Measurements from ENCODE around the gene SUCLG1.

Gene SUCLG1

GRCh38 chr2:84459018-84459943 lies at the start of gene SUCLG1:
Gene SUCLG1 (minus strand): TSS chr2:84459280. CDS start chr2:84459269, 11 bp downstream.
- H3K4me3 ChIP-seq (ENCODE audit: low read depth, low read length): peak within 1 kb of the TSS; percentile 93
- DNase-seq (ENCODE audit: low read depth, low spot score): no peak
- ChIA-PET POLR2A (interaction anchor here (0.8 kb wide), 1 partner anchor 34 kb away, joined by 3 read pairs; no protein-coding TSS in a partner anchor), CTCF (interaction anchor here (1.2 to 3.5 kb wide), 2 partner anchors 12 to 467 kb away, joined by 3 to 11 read pairs; no protein-coding TSS in a partner anchor)
- TF ChIP-seq CTCF (IDR thresholded peaks at IDR 0.05; ENCODE audit: insufficient read depth, low read length, missing control alignments): no peak

- no peak overlapping the region for H3K4me3 ChIP-seq (ENCODE audit: low read depth, low read length)
- no peak for TF ChIP-seq CTCF (IDR thresholded peaks at IDR 0.05; ENCODE audit: insufficient read depth, low read length, missing control alignments)
- ChIA-PET CTCF (interaction anchor here (0.9 to 2.2 kb wide), 9 partner anchors 12 to 432 kb away, joined by 3 to 12 read pairs (median 4); no protein-coding TSS in a partner anchor), POLR2A (no interaction called here)
- DNase-seq (ENCODE audit: low read depth, low spot score): no peak
Observed at GRCh38 chr2:84498150-84498799, 39.2 kb upstream of the SUCLG1 start.

GRCh38 chr2:84497285-84497684 lies 38.2 kb upstream of the SUCLG1 start:
- ChIA-PET POLR2A (no interaction called here), CTCF (interaction anchor here (0.7 to 2.2 kb wide), 11 partner anchors 11 to 523 kb away, joined by 3 to 12 read pairs (median 4); no protein-coding TSS in a partner anchor)
- TF ChIP-seq CTCF (IDR thresholded peaks at IDR 0.05; ENCODE audit: insufficient read depth, low read length, missing control alignments): no peak
- DNase-seq (ENCODE audit: low read depth, low spot score): no peak
- no peak overlapping the region for H3K4me3 ChIP-seq (ENCODE audit: low read depth, low read length)

GRCh38 chr2:84496386-84496785 lies 37.3 kb upstream of the SUCLG1 start:
- TF ChIP-seq CTCF (IDR thresholded peaks at IDR 0.05; ENCODE audit: insufficient read depth, low read length, missing control alignments): no peak
- no peak for DNase-seq (ENCODE audit: low read depth, low spot score)
- no peak overlapping the region for H3K4me3 ChIP-seq (ENCODE audit: low read depth, low read length)
- ChIA-PET POLR2A (no interaction called here), CTCF (interaction anchor here (1.4 to 1.9 kb wide), 2 partner anchors 134 to 362 kb away, joined by 5 to 8 read pairs; no protein-coding TSS in a partner anchor)

GRCh38 chr2:84495539-84496146 lies 36.6 kb upstream of the SUCLG1 start:
- peak; percentile 43 for TF ChIP-seq CTCF (IDR thresholded peaks at IDR 0.05; ENCODE audit: insufficient read depth, low read length, missing control alignments)
- CTCF ChIA-PET: interaction anchor here (0.9 to 5.9 kb wide), 2 partner anchors 386 to 429 kb away, joined by 3 to 53 read pairs; no protein-coding TSS in a partner anchor
- no peak overlapping the region for H3K4me3 ChIP-seq (ENCODE audit: low read depth, low read length)
- DNase-seq (ENCODE audit: low read depth, low spot score): no peak
- POLR2A ChIA-PET: no interaction called here

Measured in AG04449 (cell line).